ENCODE measurements around the gene CCDC158. TPM values are rescaled to one million over a fixed set of nuclear protein-coding genes. Genes with fewer than 3 reads are reported as not detected.
"Not testable (repeated sequence)": the region's sequence is repeated elsewhere in the genome, so short reads cannot be mapped to it uniquely, and the experiment has no call there.

The CCDC158 gene
- total RNA-seq, 1 donor from 2014 or later: not detected

- intact Hi-C loops (cut with micrococcal nuclease): no loop called here
These were observed 107.4 kb downstream of the CCDC158 start for GRCh38 chr4:76313547-76313946.

GRCh38 chr4:76312457-76312856, 108.5 kb downstream of the CCDC158 start:
- intact Hi-C loops (cut with micrococcal nuclease): no loop called here

- intact Hi-C loops (cut with micrococcal nuclease): no loop called here
These were observed 109.0 kb downstream of the CCDC158 start for GRCh38 chr4:76311896-76312331.

- intact Hi-C loops (cut with micrococcal nuclease): no loop called here
These were observed 110.3 kb downstream of the CCDC158 start for GRCh38 chr4:76310683-76311082.

GRCh38 chr4:76309939-76310550, 110.9 kb downstream of the CCDC158 start:
- intact Hi-C loops (cut with micrococcal nuclease): loop anchor here (10.0 kb wide), 2 partner anchors 55 to 65 kb away; partner anchors contain the start of gene FAM47E

- intact Hi-C loops (cut with micrococcal nuclease): loop anchor here (10.0 kb wide), 2 partner anchors 54 to 66 kb away; partner anchors contain the start of gene FAM47E
These were observed 112.4 kb downstream of the CCDC158 start for GRCh38 chr4:76308548-76308947.

GRCh38 chr4:76307660-76308014, 113.3 kb downstream of the CCDC158 start:
- intact Hi-C loops (cut with micrococcal nuclease): loop anchor here (2.0 to 10.0 kb wide), 3 partner anchors 53 to 95 kb away; partner anchors contain the start of genes FAM47E and SCARB2

- intact Hi-C loops (cut with micrococcal nuclease): loop anchor here (2.0 to 10.0 kb wide), 3 partner anchors 52 to 94 kb away; partner anchors contain the start of genes FAM47E and SCARB2
These were observed 113.9 kb downstream of the CCDC158 start for GRCh38 chr4:76306882-76307659.

- intact Hi-C loops (cut with micrococcal nuclease): loop anchor here (2.0 to 10.0 kb wide), 3 partner anchors 51 to 93 kb away; partner anchors contain the start of genes FAM47E and SCARB2
These were observed 114.7 kb downstream of the CCDC158 start, which contains the start of gene STBD1 for GRCh38 chr4:76305971-76306881. Gene STBD1 (plus strand): TSS chr4:76306733. CDS start chr4:76306770, 37 bp downstream.

- intact Hi-C loops (cut with micrococcal nuclease): loop anchor here (10.0 kb wide), 2 partner anchors 50 to 70 kb away; partner anchors contain the start of gene FAM47E
These were observed 115.8 kb downstream of the CCDC158 start for GRCh38 chr4:76305033-76305687.

- intact Hi-C loops (cut with micrococcal nuclease): loop anchor here (10.0 kb wide), 2 partner anchors 48 to 72 kb away; partner anchors contain the start of gene FAM47E
These were observed 118.0 kb downstream of the CCDC158 start for GRCh38 chr4:76302826-76303438.

- intact Hi-C loops (cut with micrococcal nuclease): loop anchor here (1.0 to 10.0 kb wide), 4 partner anchors 23 to 153 kb away; partner anchors contain the start of genes FAM47E and NUP54
These were observed 119.2 kb downstream of the CCDC158 start for GRCh38 chr4:76301775-76302162.

GRCh38 chr4:76301068-76301774, 119.7 kb downstream of the CCDC158 start:
- intact Hi-C loops (cut with micrococcal nuclease): loop anchor here (1.0 to 10.0 kb wide), 4 partner anchors 22 to 153 kb away; partner anchors contain the start of genes FAM47E and NUP54

- intact Hi-C loops (cut with micrococcal nuclease): loop anchor here (2.0 to 10.0 kb wide), 3 partner anchors 21 to 75 kb away; partner anchors contain the start of gene FAM47E
These were observed 120.9 kb downstream of the CCDC158 start for GRCh38 chr4:76300012-76300411.

- intact Hi-C loops (cut with micrococcal nuclease): no loop called here
These were observed 122.7 kb downstream of the CCDC158 start for GRCh38 chr4:76298227-76298626.

- intact Hi-C loops (cut with micrococcal nuclease): no loop called here
These were observed 124.6 kb downstream of the CCDC158 start for GRCh38 chr4:76296286-76296820.

GRCh38 chr4:76293772-76294171, 127.2 kb downstream of the CCDC158 start:
- intact Hi-C loops (cut with micrococcal nuclease): no loop called here

GRCh38 chr4:76292730-76293129, 128.2 kb downstream of the CCDC158 start:
- intact Hi-C loops (cut with micrococcal nuclease): no loop called here

GRCh38 chr4:76287811-76288210, 133.1 kb downstream of the CCDC158 start:
- intact Hi-C loops (cut with micrococcal nuclease): not testable (repeated sequence)

Measured in T-helper 2 cell treated with Interferon-gamma antibody and Interleukin-4, amounts not matched to agents 100 ng/mL and 5 ng/mL, for 36 hours (primary cell).